KMS-11 (cell line): Measurements from ENCODE around the gene RIMKLA.

Experiments
- H2AFZ ChIP-seq: fragments of 200-600 bp; sonication (generic); 2 replicates; pipeline ENCODE4 v1.6.1; 2016; ENCODE audit warnings: antibody characterized with exemption, mixed run types, low read depth
- H3K27ac ChIP-seq: fragments of 200-600 bp; sonication (generic); 2 replicates; pipeline ENCODE4 v1.6.1; 2016; ENCODE audit warnings: mild to moderate bottlenecking, mixed run types
- H3K27me3 ChIP-seq: fragments of 200-600 bp; sonication (generic); 2 replicates; pipeline ENCODE4 v1.6.1; 2017; ENCODE audit warnings: mild to moderate bottlenecking, low read depth, mixed run types, moderate library complexity; ENCODE audit not compliant: insufficient read depth
- H3K36me3 ChIP-seq: fragments of 200-600 bp; sonication (generic); 2 replicates; pipeline ENCODE4 v1.6.1; 2017; ENCODE audit warnings: mild to moderate bottlenecking, mixed run types; ENCODE audit not compliant: insufficient read depth
- H3K4me1 ChIP-seq: fragments of 200-600 bp; sonication (generic); 2 replicates; pipeline ENCODE4 v1.6.1; 2016; ENCODE audit warnings: mild to moderate bottlenecking, low read depth, mixed run types; ENCODE audit not compliant: poor library complexity, severe bottlenecking
- H3K4me2 ChIP-seq: fragments of 200-600 bp; sonication (generic); 2 replicates; pipeline ENCODE4 v1.7.0; 2016; ENCODE audit warnings: mild to moderate bottlenecking, mixed run types
- H3K4me3 ChIP-seq: fragments of 200-600 bp; sonication (generic); IDR thresholded peaks from 2 replicates; pipeline ENCODE4 v1.6.1; 2017; ENCODE audit warnings: low read depth, low read length, mixed read lengths; ENCODE audit not compliant: insufficient read depth
- H3K79me2 ChIP-seq: fragments of 200-600 bp; sonication (generic); 2 replicates; pipeline ENCODE4 v1.6.1; 2016; ENCODE audit warnings: low read depth, mixed run types; ENCODE audit not compliant: insufficient read depth
- H3K9ac ChIP-seq: fragments of 200-600 bp; sonication (generic); 2 replicates; pipeline ENCODE4 v1.6.1; 2016; ENCODE audit warnings: mild to moderate bottlenecking, mixed run types
- H4K20me1 ChIP-seq: fragments of 200-600 bp; sonication (generic); 2 replicates; pipeline ENCODE4 v1.6.1; 2016; ENCODE audit warnings: mild to moderate bottlenecking, mixed run types; ENCODE audit not compliant: insufficient read depth
- CTCF ChIP-seq: fragments of 200-600 bp; sonication (generic); conservative IDR thresholded peaks from 2 replicates; pipeline ENCODE4 v1.6.1; 2017; ENCODE audit warnings: low read depth, mild to moderate bottlenecking, antibody characterized with exemption, low read length, moderate library complexity, mixed read lengths

Gene RIMKLA

GRCh38 chr1:42420121-42420520 is 39.5 kb downstream of the RIMKLA start:
- H3K4me3 ChIP-seq = no peak overlapping the region

GRCh38 chr1:42420911-42421585 is 40.5 kb downstream of the RIMKLA start:
- no peak overlapping the region for H2AFZ ChIP-seq
- no peaks in the 10 kb centered on the region for H3K27me3 ChIP-seq
- TF ChIP-seq CTCF = no peak
- H3K27ac ChIP-seq = no peak overlapping the region
- no peaks in the 10 kb centered on the region for H3K4me1 ChIP-seq
- no peak overlapping the region for H3K9ac ChIP-seq
- H3K4me3 ChIP-seq = no peak overlapping the region
- H3K4me2 ChIP-seq = no peak overlapping the region
- no peaks in the 10 kb centered on the region for H4K20me1 ChIP-seq
- no peaks in the 10 kb centered on the region for H3K36me3 ChIP-seq
- no peaks in the 10 kb centered on the region for H3K79me2 ChIP-seq

More at GRCh38 chr1:42420121-42420520, 39.5 kb downstream of the RIMKLA start:
- H4K20me1 ChIP-seq = no peaks in the 10 kb centered on the region
- H2AFZ ChIP-seq = no peak overlapping the region
- H3K27me3 ChIP-seq = no peaks in the 10 kb centered on the region
- no peak for TF ChIP-seq CTCF
- no peaks in the 10 kb centered on the region for H3K79me2 ChIP-seq
- no peak overlapping the region for H3K27ac ChIP-seq
- H3K36me3 ChIP-seq = no peaks in the 10 kb centered on the region
- H3K4me1 ChIP-seq = no peaks in the 10 kb centered on the region
- no peak overlapping the region for H3K9ac ChIP-seq
- H3K4me2 ChIP-seq = no peak overlapping the region

GRCh38 chr1:42422737-42423136 is 42.1 kb downstream of the RIMKLA start:
- no peaks in the 10 kb centered on the region for H3K4me1 ChIP-seq

GRCh38 chr1:42423681-42424080 is 43.1 kb downstream of the RIMKLA start:
- no peak overlapping the region for H3K4me3 ChIP-seq

More at GRCh38 chr1:42422737-42423136, 42.1 kb downstream of the RIMKLA start:
- H3K27me3 ChIP-seq = no peaks in the 10 kb centered on the region
- no peaks in the 10 kb centered on the region for H3K36me3 ChIP-seq
- no peaks in the 10 kb centered on the region for H3K79me2 ChIP-seq
- H4K20me1 ChIP-seq = no peaks in the 10 kb centered on the region
- no peak overlapping the region for H3K27ac ChIP-seq
- TF ChIP-seq CTCF = no peak
- H2AFZ ChIP-seq = no peak overlapping the region
- no peak overlapping the region for H3K4me2 ChIP-seq
- no peak overlapping the region for H3K4me3 ChIP-seq
- no peak overlapping the region for H3K9ac ChIP-seq

More at GRCh38 chr1:42423681-42424080, 43.1 kb downstream of the RIMKLA start:
- Histone ChIP-seq H3K4me1 (no peaks in the 10 kb centered on the region), H3K27ac (no peak overlapping the region), H3K27me3 (no peaks in the 10 kb centered on the region), H3K4me2 (no peak overlapping the region), H3K36me3 (no peaks in the 10 kb centered on the region), H3K79me2 (no peaks in the 10 kb centered on the region), H2AFZ (no peak overlapping the region), H4K20me1 (no peaks in the 10 kb centered on the region), H3K9ac (no peak overlapping the region)
- no peak for TF ChIP-seq CTCF
